HG03378 (cell line): ENCODE data around the gene NR1H4.
"Not testable (repeated sequence)": the region's sequence is repeated elsewhere in the genome, so short reads cannot be mapped to it uniquely, and the experiment has no call there.

Source experiments
- ATAC-seq: cut with Tn5 transposase; IDR thresholded peaks from one replicate; pipeline ENCODE4 v1.9.1; 2021; ENCODE audit warnings: mild to moderate bottlenecking, moderate library complexity; ENCODE audit not compliant: unreplicated experiment

NR1H4 gene

GRCh38 chr12:100565987-100566545 lies 92.4 kb downstream of the NR1H4 start:
- no peak for ATAC-seq

- peak; percentile 97 for ATAC-seq
These were observed 93.4 kb downstream of the NR1H4 start for GRCh38 chr12:100566887-100567637.

- ATAC-seq = peak; percentile 28
These were observed 94.3 kb downstream of the NR1H4 start for GRCh38 chr12:100567945-100568344.

- ATAC-seq = no peak
These were observed 98.5 kb downstream of the NR1H4 start for GRCh38 chr12:100572184-100572583.

- peak; percentile 89 for ATAC-seq
These were observed 99.9 kb downstream of the NR1H4 start, which contains the start of gene GAS2L3 for GRCh38 chr12:100573292-100574186. GAS2L3 (plus strand) TSS chr12:100573684; CDS start chr12:100594905, 21,221 bp downstream.

GRCh38 chr12:100574187-100575074 lies 100.8 kb downstream of the NR1H4 start:
- ATAC-seq = no peak

- no peak for ATAC-seq
These were observed 102.8 kb downstream of the NR1H4 start for GRCh38 chr12:100576331-100577036.

- no peak for ATAC-seq
These were observed 105.3 kb downstream of the NR1H4 start for GRCh38 chr12:100578923-100579322.

GRCh38 chr12:100579844-100580243 lies 106.2 kb downstream of the NR1H4 start:
- no peak for ATAC-seq

- ATAC-seq = no peak
These were observed 110.6 kb downstream of the NR1H4 start for GRCh38 chr12:100584256-100584655.

GRCh38 chr12:100591979-100592378 lies 118.3 kb downstream of the NR1H4 start:
- no peak for ATAC-seq

GRCh38 chr12:100593490-100593889 lies 119.8 kb downstream of the NR1H4 start:
- ATAC-seq = no peak

GRCh38 chr12:100601626-100602025 lies 128.0 kb downstream of the NR1H4 start:
- no peak for ATAC-seq

- ATAC-seq = not testable (repeated sequence)
These were observed 129.3 kb downstream of the NR1H4 start for GRCh38 chr12:100602997-100603396.

- no peak for ATAC-seq
These were observed 135.1 kb downstream of the NR1H4 start for GRCh38 chr12:100608776-100609175.

- ATAC-seq = no peak
These were observed 137.2 kb downstream of the NR1H4 start for GRCh38 chr12:100610666-100611430.

GRCh38 chr12:100612606-100613005 lies 138.9 kb downstream of the NR1H4 start:
- no peak for ATAC-seq
